ENCODE measurements around the gene PTDSS2. TPM values are rescaled to one million over a fixed set of nuclear protein-coding genes. Genes with fewer than 3 reads are reported as not detected.
"Not testable (repeated sequence)": the region's sequence is repeated elsewhere in the genome, so short reads cannot be mapped to it uniquely, and the experiment has no call there.

PTDSS2 gene
- total RNA-seq, 2 donors from 2014 or later: 24.1 to 28.0 TPM

DNA sequence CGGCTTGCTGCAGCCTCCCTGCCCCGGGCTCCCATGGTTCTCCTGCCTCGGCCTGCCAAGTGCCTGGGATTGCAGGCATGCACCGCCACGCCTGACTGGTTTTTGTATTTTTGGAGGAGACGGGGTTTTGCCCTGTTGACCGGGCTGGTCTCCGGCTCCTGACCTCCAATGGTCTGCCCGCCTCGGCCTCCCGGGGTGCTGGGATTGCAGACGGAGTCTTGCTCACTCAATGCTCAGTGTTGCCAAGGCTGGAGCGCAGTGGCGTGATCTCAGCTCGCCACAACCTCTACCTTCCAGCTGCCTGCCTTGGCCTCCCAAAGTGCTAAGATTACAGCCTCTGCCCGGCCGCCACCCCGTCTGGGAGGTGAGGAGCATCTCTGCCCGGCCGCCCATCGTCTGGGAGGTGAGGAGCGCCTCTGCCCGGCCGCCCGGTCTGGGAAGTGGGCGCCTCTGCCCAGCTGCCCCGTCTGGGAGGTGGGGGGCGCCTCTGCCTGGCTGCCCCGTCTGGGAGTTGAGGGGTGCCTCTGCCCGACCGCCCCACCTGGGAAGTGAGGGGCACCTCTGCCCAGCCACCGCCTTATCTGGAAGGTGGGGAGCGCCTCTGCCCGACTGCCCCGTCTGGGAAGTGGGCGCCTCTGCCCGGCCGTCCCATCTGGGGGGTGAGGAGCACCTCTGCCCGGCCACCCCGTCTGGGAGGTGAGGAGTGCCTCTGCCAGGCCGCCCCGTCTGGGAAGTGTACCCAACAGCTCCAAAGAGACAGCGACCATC lies 67.0 kb downstream of the PTDSS2 start:
- not testable (repeated sequence) for H3K4me3 Mint-ChIP-seq; H3K27me3 Mint-ChIP-seq; H3K9me3 Mint-ChIP-seq; ATAC-seq (replicated peaks); H3K4me1 Mint-ChIP-seq; H3K27ac Mint-ChIP-seq
- H3K36me3 Mint-ChIP-seq (ENCODE audit: low read depth): peaks cover 19% of the 10 kb centered on the region

DNA sequence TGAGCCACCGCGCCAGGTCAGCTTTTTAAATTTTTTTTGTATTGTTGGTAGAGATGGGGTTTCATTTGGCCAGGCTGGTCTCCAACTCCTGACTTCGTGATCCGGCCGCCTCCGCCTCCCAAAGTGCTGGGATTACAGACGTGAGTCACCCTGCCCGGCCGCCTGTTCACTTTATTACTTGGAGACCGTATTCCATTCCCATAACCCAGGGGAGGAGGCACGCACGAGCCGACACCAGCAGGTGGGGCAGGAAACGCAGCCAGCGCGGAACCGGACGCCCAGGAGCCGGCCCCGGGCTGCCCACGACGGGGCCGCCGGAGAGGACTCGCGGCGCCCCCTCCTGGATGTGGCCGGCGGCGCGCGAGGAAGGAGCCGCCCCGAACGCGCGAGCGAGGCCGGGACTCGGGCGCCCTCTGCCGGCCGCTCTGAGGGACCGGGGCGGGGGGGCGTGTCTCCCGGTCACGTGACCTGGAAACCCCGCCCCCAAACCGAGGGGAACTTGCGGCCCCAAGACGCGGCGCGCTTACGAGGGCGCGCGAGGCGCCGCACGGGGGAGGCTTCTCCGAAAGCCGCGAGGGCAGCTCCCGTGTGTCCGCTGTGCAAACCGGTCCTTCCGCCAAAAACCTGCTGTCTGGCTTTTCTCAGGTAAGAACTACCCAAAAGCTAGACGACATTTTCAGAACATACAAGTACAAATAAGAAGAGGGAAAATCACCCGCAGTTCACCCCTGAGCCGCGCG lies 68.6 kb downstream of the PTDSS2 start:
- Mint-ChIP-seq H3K27me3 (no peaks in the 10 kb centered on the region), H3K4me1 (peaks cover 4% of the 10 kb centered on the region), H3K36me3 (ENCODE audit: low read depth) (peaks cover 9% of the 10 kb centered on the region), H3K4me3 (peak overlapping the region; percentile 82), H3K27ac (peak overlapping the region; percentile 72), H3K9me3 (peaks cover 4% of the 10 kb centered on the region)
- ATAC-seq (replicated peaks): peak; percentile 97

DNA sequence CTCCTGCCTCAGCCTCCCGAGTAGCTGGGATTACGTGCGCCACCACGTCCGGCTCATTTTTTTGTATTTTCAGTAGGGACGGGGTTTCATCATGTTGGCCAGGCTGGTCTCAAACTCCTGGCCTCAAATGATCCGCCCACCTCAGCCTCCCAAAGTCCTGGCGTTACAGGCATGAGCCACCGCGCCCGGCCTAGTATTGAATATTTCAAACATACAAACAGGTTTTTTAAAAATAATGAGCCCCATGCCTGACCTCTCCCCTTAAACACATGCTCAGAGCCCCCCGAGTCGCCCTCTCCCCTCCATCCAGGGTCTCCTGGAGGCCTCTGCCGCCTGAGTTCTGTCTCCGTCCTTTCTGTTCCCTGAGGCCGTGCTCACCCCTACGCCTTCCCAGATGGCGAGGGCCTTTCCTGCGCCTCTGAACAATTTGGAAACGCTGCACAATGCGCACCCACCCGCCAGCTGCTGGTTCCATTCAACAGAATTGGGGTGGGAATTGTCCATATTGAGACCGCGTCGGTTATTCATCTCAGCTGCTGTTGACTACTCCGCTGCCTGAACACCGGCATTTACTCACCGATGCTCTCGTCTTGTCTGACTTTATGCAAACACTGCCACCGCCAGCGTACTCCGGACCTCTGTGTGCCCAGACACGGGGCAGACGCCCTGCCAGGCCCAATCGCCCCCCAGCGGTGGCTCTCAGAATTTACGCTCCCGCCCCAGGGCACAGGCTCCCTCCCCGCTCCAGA lies 70.5 kb downstream of the PTDSS2 start:
- no peak for ATAC-seq (replicated peaks)
- Mint-ChIP-seq H3K4me1 (peaks cover 4% of the 10 kb centered on the region), H3K9me3 (peaks cover 4% of the 10 kb centered on the region), H3K27me3 (no peaks in the 10 kb centered on the region), H3K4me3 (no peak overlapping the region), H3K36me3 (ENCODE audit: low read depth) (no peaks in the 10 kb centered on the region), H3K27ac (no peak overlapping the region)

DNA sequence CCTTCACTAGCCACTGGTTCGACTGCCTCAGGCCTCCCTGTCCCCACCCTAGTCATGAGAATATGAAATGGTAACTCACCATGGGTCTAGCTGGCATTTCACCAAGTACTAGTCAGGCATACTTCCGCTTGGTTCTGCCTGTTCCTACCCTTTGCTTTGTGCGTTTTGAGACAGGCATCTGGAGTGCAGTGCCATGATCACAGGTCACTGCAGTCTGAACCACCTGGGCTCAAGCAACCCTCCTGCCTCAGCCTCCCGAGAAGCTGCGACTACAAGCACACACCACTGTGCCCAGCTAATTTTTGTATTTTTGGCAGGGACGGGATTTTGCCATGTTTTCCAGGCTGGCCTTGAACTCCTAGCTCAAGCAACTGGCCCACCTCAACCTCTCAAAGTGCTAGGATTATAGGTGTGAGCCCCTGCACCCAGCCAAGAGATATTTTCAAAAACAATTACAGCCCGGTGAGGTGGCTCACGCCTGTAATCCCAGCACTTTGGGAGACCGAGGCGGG lies 71.2 kb downstream of the PTDSS2 start:
- Mint-ChIP-seq H3K36me3 (ENCODE audit: low read depth) (no peaks in the 10 kb centered on the region), H3K4me3 (no peak overlapping the region), H3K4me1 (peaks cover 4% of the 10 kb centered on the region), H3K27ac (no peak overlapping the region), H3K9me3 (peaks cover 4% of the 10 kb centered on the region), H3K27me3 (no peaks in the 10 kb centered on the region)
- ATAC-seq (replicated peaks): no peak

DNA sequence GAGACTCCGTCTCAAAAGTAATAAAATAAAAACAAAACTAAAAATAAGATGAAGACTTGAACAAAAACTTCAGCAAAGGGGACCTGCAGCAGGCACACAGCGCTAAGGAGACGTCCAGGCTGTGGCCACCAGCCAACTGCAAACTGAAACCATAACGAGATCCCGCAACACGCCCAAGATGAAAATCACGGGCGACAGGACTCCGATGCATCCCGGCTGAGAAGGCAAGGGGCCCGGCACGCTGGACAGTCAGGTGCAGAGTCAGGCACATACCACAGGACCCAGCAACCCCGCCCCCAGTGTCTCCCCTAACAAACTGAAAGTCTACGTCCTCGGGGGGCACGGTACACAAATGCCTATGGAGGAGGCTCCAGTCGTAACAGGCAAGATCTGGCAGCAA lies 76.1 kb downstream of the PTDSS2 start:
- Mint-ChIP-seq H3K4me3 (no peak overlapping the region), H3K4me1 (no peaks in the 10 kb centered on the region), H3K36me3 (ENCODE audit: low read depth) (no peaks in the 10 kb centered on the region), H3K27me3 (no peaks in the 10 kb centered on the region), H3K9me3 (no peaks in the 10 kb centered on the region), H3K27ac (no peak overlapping the region)
- ATAC-seq (replicated peaks): no peak

DNA sequence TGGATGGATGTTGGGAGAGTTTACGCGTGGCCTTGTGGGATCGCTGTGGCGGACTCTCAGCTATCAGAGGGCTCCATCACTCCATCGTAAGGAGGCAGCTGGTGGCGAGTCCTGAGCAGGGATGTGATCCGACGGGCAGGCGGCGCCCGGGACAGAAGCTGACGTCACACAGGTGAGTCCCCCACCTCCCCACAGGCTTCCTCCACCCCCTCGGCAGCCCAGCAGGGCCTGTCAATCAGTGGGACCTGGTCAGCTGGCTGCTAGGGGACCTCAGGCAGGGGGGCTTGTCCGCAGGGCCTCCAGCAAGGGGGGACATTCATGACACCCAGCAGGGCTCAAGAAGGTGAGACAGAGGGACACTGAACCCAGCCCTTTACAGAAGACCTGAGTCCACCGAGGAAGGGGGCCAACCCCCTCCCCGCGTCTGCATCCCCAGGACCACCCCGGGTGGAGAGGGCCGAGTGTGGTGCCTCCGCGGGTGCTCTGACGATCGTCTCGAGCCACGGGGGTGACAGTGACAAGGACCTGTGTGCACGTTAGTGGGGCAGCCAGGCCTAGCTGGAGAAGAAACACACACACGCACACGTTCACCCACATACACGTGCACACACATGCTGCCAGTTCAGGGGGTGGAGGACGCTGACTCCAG lies 78.2 kb downstream of the PTDSS2 start:
- no peak overlapping the region for H3K27ac Mint-ChIP-seq
- H3K27me3 Mint-ChIP-seq: no peaks in the 10 kb centered on the region
- H3K4me1 Mint-ChIP-seq: no peaks in the 10 kb centered on the region
- no peak overlapping the region for H3K4me3 Mint-ChIP-seq
- H3K36me3 Mint-ChIP-seq (ENCODE audit: low read depth): peaks cover 9% of the 10 kb centered on the region
- no peak for ATAC-seq (replicated peaks)
- no peaks in the 10 kb centered on the region for H3K9me3 Mint-ChIP-seq

DNA sequence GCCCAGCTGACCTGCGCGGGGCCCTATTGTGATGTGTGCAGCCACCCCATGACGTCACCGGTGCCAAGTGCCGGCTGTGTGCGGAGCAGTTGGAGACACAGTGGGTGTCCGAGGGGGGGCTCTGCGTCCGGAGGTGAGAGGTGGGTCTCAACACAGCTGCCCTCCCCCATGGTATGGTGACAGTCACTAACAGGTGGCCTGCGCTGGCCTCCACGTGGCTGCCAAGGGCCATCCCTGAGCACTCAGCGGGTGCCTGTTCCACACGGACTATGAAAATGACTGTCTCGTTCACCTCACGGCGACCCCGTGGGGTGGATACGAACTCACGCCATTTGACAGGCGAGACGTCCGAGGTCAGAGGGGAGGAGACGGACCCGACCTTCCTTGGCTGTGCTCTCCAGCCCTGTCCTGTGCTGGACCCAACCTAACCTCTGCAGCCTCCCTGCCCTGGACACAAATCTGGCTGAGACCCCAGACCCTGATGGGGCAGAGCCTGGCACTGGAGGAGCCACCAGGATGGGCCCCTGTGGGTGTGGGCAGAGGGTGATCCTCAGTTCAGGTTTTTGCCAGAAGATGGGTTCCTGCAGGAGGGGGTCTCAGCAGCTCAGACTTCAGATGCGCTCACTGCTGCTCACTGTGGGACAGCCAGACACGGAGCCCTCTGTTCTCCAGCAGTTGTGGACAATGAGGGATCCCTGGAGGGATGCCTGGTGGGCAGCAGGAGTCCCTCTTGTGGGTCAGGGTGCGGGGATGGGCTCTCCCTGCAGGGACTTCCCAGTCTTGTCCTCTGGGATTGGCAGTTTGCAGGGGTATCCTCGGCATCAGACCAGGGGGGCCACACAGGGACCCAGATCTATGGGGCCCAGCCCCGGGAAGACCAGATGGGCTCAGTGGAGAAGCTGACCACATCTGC lies 79.0 kb downstream of the PTDSS2 start:
- Mint-ChIP-seq H3K27ac (no peak overlapping the region), H3K4me3 (no peak overlapping the region), H3K27me3 (no peaks in the 10 kb centered on the region), H3K36me3 (ENCODE audit: low read depth) (peaks cover 14% of the 10 kb centered on the region), H3K9me3 (no peaks in the 10 kb centered on the region), H3K4me1 (no peaks in the 10 kb centered on the region)
- no peak for ATAC-seq (replicated peaks)

DNA sequence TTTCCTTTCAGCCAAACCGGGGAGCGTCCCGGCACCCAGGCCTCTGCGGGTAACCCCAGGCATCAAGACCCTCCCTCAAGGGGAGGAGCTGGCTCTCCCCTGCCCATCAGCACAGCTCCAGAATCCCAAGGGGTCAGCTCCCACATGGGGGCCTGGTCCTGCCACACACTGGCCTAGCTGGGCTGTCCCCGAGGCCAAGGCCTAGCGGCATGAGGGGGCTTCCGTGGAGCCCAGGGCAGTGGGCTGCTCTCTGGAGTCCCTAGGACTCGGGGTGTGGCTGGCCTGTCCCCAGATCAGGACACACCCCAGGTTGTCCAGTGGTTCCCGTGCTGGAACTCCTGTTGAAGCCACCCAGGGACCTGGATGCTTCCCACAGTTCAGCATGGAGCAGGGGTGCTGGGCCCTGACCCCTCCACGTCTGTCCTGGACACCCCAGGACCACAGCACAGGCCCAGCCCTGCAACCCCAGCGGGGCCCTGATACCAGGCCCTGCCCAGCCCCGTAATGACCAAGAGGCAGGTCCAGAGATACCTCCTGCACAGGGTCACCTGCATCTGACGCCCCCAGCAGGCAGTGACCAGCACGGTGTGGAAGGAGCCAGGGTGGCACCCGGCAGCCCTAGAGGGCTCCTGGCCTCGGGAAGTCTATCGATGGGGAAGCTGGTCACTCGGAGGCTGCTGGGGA lies 79.8 kb downstream of the PTDSS2 start:
- Mint-ChIP-seq H3K4me1 (no peaks in the 10 kb centered on the region), H3K4me3 (no peak overlapping the region), H3K9me3 (no peaks in the 10 kb centered on the region), H3K27ac (no peak overlapping the region), H3K36me3 (ENCODE audit: low read depth) (peaks cover 14% of the 10 kb centered on the region), H3K27me3 (no peaks in the 10 kb centered on the region)
- ATAC-seq (replicated peaks): no peak

DNA sequence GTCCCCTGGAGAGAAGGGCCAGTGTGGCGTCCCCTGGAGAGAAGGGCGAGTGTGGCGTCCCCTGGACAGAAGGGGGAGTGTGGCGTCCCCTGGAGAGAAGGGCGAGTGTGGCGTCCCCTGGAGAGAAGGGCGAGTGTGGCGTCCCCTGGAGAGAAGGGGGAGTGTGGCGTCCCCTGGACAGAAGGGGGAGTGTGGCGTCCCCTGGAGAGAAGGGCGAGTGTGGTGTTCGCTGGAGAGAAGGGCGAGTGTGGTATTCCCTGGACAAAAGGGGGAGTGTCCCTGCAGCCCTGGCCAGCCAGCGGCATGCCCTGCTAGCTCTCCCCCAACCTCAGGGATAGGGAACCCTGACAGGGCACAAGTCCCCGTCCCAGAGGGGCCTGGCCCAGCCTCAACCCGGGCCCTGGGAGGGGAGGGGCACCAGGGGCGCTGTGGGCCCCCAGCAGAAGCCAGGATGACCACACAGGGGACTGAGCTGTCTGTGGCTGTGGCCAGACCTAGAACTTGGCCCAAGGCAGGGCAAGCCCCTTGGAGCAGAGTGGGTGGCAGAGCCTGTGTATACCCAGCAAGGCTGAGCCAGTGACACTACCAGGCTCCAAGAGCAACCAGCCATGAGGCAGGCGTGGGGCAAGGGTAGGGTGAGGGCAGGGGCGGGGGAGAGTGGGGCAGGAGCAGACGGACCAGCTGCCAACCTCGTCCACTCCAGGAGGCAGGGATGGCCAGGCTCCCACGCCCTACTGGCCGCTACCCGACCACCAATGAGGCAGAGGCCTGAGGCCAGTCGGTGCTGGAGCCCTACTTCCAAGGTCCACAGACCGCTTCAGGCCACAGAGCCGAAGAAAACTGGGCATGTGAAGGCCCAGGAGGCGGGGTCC lies 81.1 kb downstream of the PTDSS2 start:
- Mint-ChIP-seq H3K9me3 (no peaks in the 10 kb centered on the region), H3K27ac (no peak overlapping the region), H3K4me1 (no peaks in the 10 kb centered on the region), H3K36me3 (ENCODE audit: low read depth) (peaks cover 14% of the 10 kb centered on the region), H3K27me3 (no peaks in the 10 kb centered on the region), H3K4me3 (no peak overlapping the region)
- ATAC-seq (replicated peaks): no peak

DNA sequence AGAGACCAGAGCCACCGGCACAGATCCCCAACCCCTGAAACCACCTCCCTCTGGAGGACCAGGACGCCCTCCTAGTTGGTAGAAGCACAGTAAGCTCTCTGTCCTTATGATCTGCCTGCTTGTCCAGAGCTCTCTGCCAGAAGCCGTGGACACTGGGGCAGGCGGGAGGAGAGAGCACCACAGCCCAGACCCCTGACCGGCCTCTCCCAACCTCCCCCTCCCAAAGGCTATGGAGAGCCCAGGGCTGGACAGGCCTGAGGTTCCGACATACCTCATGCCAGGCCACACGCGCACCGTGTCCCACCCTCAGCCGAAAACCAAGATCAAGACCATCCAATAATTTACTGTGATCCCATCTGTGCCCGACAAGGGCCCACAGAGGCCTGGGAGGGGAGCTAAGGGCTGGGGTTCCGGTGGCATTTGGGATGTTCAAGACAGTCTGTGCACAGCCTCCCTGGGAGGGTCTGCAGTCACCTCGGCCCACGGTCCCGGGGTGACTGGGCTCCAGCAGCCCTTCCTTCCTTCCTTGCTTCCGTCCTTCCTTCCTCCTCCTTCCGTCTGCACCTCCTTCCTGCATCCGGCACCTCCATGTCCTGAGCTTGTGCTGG lies 81.9 kb downstream of the PTDSS2 start:
- Mint-ChIP-seq H3K4me3 (no peak overlapping the region), H3K4me1 (no peaks in the 10 kb centered on the region), H3K27me3 (no peaks in the 10 kb centered on the region), H3K9me3 (no peaks in the 10 kb centered on the region), H3K36me3 (ENCODE audit: low read depth) (peaks cover 14% of the 10 kb centered on the region), H3K27ac (peak overlapping the region; percentile 48)
- ATAC-seq (replicated peaks): no peak

DNA sequence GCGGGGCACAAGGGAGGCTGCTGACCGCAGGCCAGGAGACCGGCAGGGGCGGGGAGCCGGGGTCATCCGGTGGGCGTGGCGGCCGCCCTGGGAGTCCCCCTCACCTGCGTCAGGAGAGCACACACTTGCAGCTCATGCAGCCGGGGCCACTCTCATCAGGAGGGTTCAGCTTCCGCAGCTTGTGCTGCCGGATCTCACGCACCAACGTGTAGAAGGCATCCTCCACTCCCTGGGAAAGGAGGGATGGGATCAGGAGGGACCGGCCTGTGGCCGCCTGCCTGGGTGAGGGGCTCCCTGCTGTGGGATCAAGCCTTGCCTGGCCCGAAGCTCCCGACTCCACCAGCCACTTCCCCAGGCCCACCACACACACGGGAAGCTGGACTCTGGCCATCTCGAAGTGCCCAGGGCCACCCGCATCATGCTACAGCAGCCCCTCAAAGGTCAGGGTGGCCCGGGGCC lies 82.5 kb downstream of the PTDSS2 start:
- Mint-ChIP-seq H3K4me1 (no peaks in the 10 kb centered on the region), H3K4me3 (no peak overlapping the region), H3K36me3 (ENCODE audit: low read depth) (peaks cover 14% of the 10 kb centered on the region), H3K27ac (no peak overlapping the region), H3K27me3 (no peaks in the 10 kb centered on the region), H3K9me3 (no peaks in the 10 kb centered on the region)
- ATAC-seq (replicated peaks): no peak

DNA sequence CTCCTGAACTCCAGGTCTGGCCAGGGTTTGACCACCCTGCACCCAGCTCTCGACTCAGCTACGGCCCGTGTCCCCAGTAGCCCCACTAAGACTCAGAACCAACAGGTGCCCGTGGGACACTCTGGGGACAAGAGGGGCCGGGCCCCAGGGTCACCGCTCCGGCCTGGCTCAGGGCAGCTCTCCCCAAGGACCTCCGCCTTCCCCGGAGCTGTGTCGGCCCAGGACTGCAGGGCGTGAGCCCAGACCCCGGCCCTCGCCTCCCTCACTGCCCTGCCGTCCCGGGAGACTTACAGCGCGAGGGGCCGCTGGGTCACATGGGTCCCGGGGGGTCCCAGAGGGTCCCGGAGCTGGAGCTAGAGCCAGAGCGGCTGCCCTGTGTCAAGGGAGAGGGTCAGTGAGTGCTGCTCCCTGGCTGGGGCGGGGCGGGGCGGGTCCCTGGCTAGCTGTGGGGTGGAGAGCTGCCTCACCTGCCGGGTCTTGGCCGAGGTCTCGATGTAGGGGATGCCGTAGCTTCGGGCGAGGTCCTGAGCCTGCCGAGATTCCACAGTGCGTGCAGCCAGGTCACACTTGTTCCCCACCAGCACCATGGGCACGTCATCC lies 83.0 kb downstream of the PTDSS2 start:
- no peak overlapping the region for H3K4me3 Mint-ChIP-seq
- ATAC-seq (replicated peaks): no peak
- peaks cover 14% of the 10 kb centered on the region for H3K36me3 Mint-ChIP-seq (ENCODE audit: low read depth)
- no peaks in the 10 kb centered on the region for H3K9me3 Mint-ChIP-seq
- H3K27me3 Mint-ChIP-seq: no peaks in the 10 kb centered on the region
- no peaks in the 10 kb centered on the region for H3K4me1 Mint-ChIP-seq
- no peak overlapping the region for H3K27ac Mint-ChIP-seq

All from activated T-helper 17 cell treated with anti-CD3 and anti-CD28 coated beads, Interleukin-2, amount 50 U/mL, for 72 hours (primary cell).